Keratinocyte (primary cell): ENCODE results near the gene PDIA2. TPM values are rescaled to one million over a fixed set of nuclear protein-coding genes. Genes with fewer than 3 reads are reported as not detected.

Source experiments
- DNase-seq: peaks from one replicate; pipeline ENCODE4 v3.0.0-alpha.2; 2011; ENCODE audit warnings: low read depth, missing footprints, low spot score
- FAIRE-seq: peaks from 2 replicates; lab custom pipeline; 2011; peaks lifted over from hg19 to GRCh38; lab: Jason Lieb, UNC
- H2AFZ ChIP-seq: 2 replicates; pipeline ENCODE4 v1.6.0; 2012; ENCODE audit warnings: low read length, control low read depth, inconsistent platforms; ENCODE audit not compliant: control insufficient read depth
- H3K27ac ChIP-seq: 2 replicates; pipeline ENCODE4 v1.5.1; 2011; ENCODE audit warnings: low read length; ENCODE audit not compliant: control insufficient read depth, insufficient read depth
- H3K27me3 ChIP-seq: 3 replicates; pipeline ENCODE4 v1.6.0; 2011; ENCODE audit warnings: low read length; ENCODE audit not compliant: control insufficient read depth, insufficient read depth; ENCODE audit errors: extremely low read depth
- H3K36me3 ChIP-seq, 2 experiments: 2 replicates in 1 of 2; 3 replicates in 1 of 2; pipeline ENCODE4 v1.5.1; 2011; ENCODE audit warnings: low read length in 2 of 2, mild to moderate bottlenecking in 1 of 2; ENCODE audit not compliant: control insufficient read depth in 2 of 2, insufficient read depth in 2 of 2; ENCODE audit errors: extremely low read depth in 1 of 2
- H3K4me1 ChIP-seq: 3 replicates; pipeline ENCODE4 v1.5.1; 2011; ENCODE audit warnings: low read length; ENCODE audit not compliant: control insufficient read depth, insufficient read depth; ENCODE audit errors: extremely low read depth
- H3K4me2 ChIP-seq: 3 replicates; pipeline ENCODE4 v1.6.0; 2011; ENCODE audit warnings: low read depth, low read length; ENCODE audit not compliant: control insufficient read depth, insufficient read depth; ENCODE audit errors: extremely low read depth
- H3K4me3 ChIP-seq, 3 experiments: fragments of 200-600 bp in 1 of 3; sonication (generic) in 1 of 3; 2 replicates in 2 of 3; 3 replicates in 1 of 3; pipeline ENCODE4 v1.5.1; 2011 to 2016; ENCODE audit warnings: low read length in 3 of 3, mild to moderate bottlenecking in 3 of 3, control low read depth in 2 of 3, inconsistent platforms in 1 of 3, low read depth in 1 of 3, mixed read lengths in 1 of 3, mixed run types in 1 of 3, moderate library complexity in 1 of 3; ENCODE audit not compliant: control insufficient read depth in 2 of 3, insufficient read depth in 2 of 3; ENCODE audit errors: extremely low read depth in 1 of 3
- H3K79me2 ChIP-seq: 2 replicates; pipeline ENCODE4 v1.6.0; 2012; ENCODE audit warnings: low read length; ENCODE audit not compliant: control insufficient read depth, insufficient read depth
- H3K9ac ChIP-seq: 3 replicates; pipeline ENCODE4 v1.6.0; 2011; ENCODE audit warnings: low read length; ENCODE audit not compliant: control insufficient read depth, insufficient read depth; ENCODE audit errors: extremely low read depth
- H3K9me1 ChIP-seq: 3 replicates; pipeline ENCODE4 v1.6.0; 2011; ENCODE audit warnings: low read length; ENCODE audit not compliant: control insufficient read depth, insufficient read depth; ENCODE audit errors: extremely low read depth
- H3K9me3 ChIP-seq: 2 replicates; pipeline ENCODE4 v1.5.1; 2012; ENCODE audit warnings: low read depth, low read length; ENCODE audit not compliant: control insufficient read depth
- H4K20me1 ChIP-seq: 3 replicates; pipeline ENCODE4 v1.6.0; 2011; ENCODE audit warnings: low read length; ENCODE audit not compliant: control insufficient read depth, insufficient read depth; ENCODE audit errors: extremely low read depth
- EZH2 ChIP-seq: IDR thresholded peaks from one replicate; pipeline ENCODE4 v1.6.1; 2012; ENCODE audit warnings: inconsistent platforms, mild to moderate bottlenecking, low read length, moderate library complexity
- dilution Hi-C: fragments of 300-500 bp; cut with MboI; formaldehyde crosslinking; loops from one replicate; pipeline ENCODE4 v1.7.0; 2020; ENCODE audit warnings: low sequenced_read_pairs; ENCODE audit not compliant: extremely low pct_ligation_motif_present
- polyA plus RNA-seq, 5 experiments: library from polyadenylated mRNA; depleted of rRNA in 3 of 5; stranded (reverse) in 3 of 5; stranded (forward) in 1 of 5; unstranded in 1 of 5; fragments of >200 nt; gene quantifications; 1 replicate in 1 of 5; 2 replicates in 3 of 5; 3 replicates in 1 of 5; pipeline versions ENCODE4 v1.2.1 to v1.2.3, GENCODE V29; 2011 to 2012; ENCODE audit warnings: missing spikeins in 2 of 5, low read depth in 1 of 5, low replicate concordance in 1 of 5
- TF ChIP-seq, protein P1 (sequence below), 3 experiments: IDR thresholded peaks in 1 of 3; conservative IDR thresholded peaks in 1 of 3; optimal IDR thresholded peaks in 1 of 3; 2 replicates in 2 of 3; 3 replicates in 1 of 3; pipeline versions ENCODE3 to v1.5.1; 2011; ENCODE audit warnings: low read length in 3 of 3, mild to moderate bottlenecking in 3 of 3, moderate library complexity in 2 of 3, control low read depth in 1 of 3, inconsistent platforms in 1 of 3; ENCODE audit not compliant: insufficient read depth in 2 of 3; ENCODE audit errors: extremely low read depth in 1 of 3

The PDIA2 gene
- polyA plus RNA-seq, 1 donor (not counting 4 experiments of a cell fraction or from before 2014, with no cell fraction given), result 0.42 TPM

DNA sequence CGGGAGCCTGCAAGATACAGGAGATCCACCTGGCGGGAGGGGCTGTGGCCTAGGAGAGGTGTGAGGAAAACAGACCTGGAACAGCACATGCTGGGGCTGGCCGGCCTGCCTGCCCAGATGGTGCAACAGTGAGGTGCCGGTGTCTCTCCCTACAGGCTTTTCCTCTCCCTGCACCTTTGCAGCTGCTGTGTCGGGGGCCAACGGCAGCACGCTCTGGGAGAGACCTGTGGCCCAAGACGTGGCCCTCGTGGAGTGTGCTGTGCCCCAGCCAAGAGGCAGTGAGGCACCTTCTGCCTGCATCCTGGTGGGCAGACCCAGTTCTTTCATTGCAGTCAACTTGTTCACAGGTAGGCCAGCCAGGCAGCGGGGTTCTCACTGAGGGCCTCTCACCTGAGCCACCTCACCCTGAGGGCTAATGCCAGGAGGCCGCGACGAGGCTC lies 23.1 kb upstream of the PDIA2 start:
- Histone ChIP-seq H3K79me2 (no peaks in the 10 kb centered on the region), H3K4me1 (no peaks in the 10 kb centered on the region), H4K20me1 (no peaks in the 10 kb centered on the region), H3K9ac (no peak overlapping the region), H2AFZ (no peak overlapping the region), H3K36me3 (peaks cover 0 to 16% of the 10 kb centered on the region in 2 experiments), H3K27ac (no peak overlapping the region), H3K9me1 (no peaks in the 10 kb centered on the region), H3K27me3 (no peaks in the 10 kb centered on the region), H3K4me2 (no peak overlapping the region), H3K9me3 (no peaks in the 10 kb centered on the region), H3K4me3 (no peak overlapping the region)
- FAIRE-seq (no peak), DNase-seq (no peak)
- TF ChIP-seq, protein P1, sequence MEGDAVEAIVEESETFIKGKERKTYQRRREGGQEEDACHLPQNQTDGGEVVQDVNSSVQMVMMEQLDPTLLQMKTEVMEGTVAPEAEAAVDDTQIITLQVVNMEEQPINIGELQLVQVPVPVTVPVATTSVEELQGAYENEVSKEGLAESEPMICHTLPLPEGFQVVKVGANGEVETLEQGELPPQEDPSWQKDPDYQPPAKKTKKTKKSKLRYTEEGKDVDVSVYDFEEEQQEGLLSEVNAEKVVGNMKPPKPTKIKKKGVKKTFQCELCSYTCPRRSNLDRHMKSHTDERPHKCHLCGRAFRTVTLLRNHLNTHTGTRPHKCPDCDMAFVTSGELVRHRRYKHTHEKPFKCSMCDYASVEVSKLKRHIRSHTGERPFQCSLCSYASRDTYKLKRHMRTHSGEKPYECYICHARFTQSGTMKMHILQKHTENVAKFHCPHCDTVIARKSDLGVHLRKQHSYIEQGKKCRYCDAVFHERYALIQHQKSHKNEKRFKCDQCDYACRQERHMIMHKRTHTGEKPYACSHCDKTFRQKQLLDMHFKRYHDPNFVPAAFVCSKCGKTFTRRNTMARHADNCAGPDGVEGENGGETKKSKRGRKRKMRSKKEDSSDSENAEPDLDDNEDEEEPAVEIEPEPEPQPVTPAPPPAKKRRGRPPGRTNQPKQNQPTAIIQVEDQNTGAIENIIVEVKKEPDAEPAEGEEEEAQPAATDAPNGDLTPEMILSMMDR (optimal IDR thresholded peaks at IDR 0.05 in 1 of 3, IDR thresholded peaks at IDR 0.05 in 1 of 3, conservative IDR thresholded peaks at IDR 0.05 in 1 of 3; ENCODE audit: extremely low read depth in 1 of 3, insufficient read depth in 2 of 3, low read length in 3 of 3), result no peak
- TF ChIP-seq EZH2, result no peak
- dilution Hi-C loops, result no loop called here

DNA sequence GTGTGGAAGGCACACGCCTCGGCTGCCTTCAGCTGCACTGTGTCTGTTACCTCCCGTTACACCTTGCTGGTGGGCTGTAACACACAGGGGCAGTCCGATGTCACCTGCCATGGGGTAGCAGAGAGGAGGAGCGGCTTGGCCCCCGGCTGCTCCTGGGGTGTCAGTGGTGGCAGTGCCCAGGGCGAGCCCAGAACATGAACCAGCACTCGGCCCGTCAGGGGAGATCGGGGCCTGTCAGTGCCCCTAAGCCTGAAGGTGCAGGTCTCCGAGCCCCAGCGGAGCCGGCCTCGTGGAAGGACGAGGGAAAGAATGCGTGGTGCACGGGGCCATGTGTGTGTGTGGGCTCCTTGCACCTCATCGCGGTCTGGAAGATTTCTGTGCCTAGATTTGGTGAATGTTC lies 22.6 kb upstream of the PDIA2 start:
- dilution Hi-C loops, result no loop called here
- no peak overlapping the region for H3K4me2 ChIP-seq
- H3K79me2 ChIP-seq, result no peaks in the 10 kb centered on the region
- H4K20me1 ChIP-seq, result no peaks in the 10 kb centered on the region
- no peak overlapping the region for H2AFZ ChIP-seq
- TF ChIP-seq, protein P1 (optimal IDR thresholded peaks at IDR 0.05 in 1 of 3, IDR thresholded peaks at IDR 0.05 in 1 of 3, conservative IDR thresholded peaks at IDR 0.05 in 1 of 3; ENCODE audit: extremely low read depth in 1 of 3, insufficient read depth in 2 of 3, low read length in 3 of 3), result no peak
- no peak for TF ChIP-seq EZH2
- no peaks in the 10 kb centered on the region for H3K9me1 ChIP-seq
- no peak overlapping the region for H3K27ac ChIP-seq
- H3K36me3 ChIP-seq, result peaks cover 0 to 16% of the 10 kb centered on the region in 2 experiments
- no peaks in the 10 kb centered on the region for H3K9me3 ChIP-seq
- no peak overlapping the region for H3K4me3 ChIP-seq
- no peaks in the 10 kb centered on the region for H3K27me3 ChIP-seq
- DNase-seq, result no peak
- H3K9ac ChIP-seq, result no peak overlapping the region
- no peaks in the 10 kb centered on the region for H3K4me1 ChIP-seq
- FAIRE-seq, result no peak
